MM.1S (cell line): ENCODE data around the gene ARF1.

Experiments used
- EZH2 ChIP-seq: fragments of 300-600 bp; sonication (generic); optimal IDR thresholded peaks from 2 replicates; pipeline ENCODE3; 2017; ENCODE audit warnings: low read depth, mild to moderate bottlenecking, antibody characterized with exemption, low read length, mixed read lengths
- TF ChIP-seq, protein P1 (sequence below): fragments of 300-600 bp; sonication (generic); IDR thresholded peaks from 2 replicates; pipeline ENCODE4 v1.5.1; 2016; ENCODE audit warnings: antibody characterized with exemption, low read length, mixed read lengths

DNA sequence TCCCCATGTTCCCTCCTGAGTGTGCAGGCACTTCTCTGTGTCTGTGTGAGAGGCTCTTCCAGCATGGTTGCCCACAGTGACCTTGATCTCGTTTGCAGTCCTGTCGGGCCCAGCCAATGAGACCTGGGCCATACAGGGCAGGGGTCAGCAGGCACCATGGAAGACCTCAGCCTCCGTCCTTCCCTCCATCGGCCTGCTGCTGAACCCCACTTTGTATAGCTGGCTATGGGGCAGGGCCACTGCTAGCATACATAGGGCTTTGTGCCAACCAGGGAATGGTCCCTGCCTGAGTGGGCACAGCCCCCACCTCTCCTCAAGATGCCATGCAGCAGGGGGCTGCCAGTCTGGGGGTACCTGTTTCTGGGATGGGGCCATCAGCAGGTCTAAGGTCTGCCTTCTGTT, 16.8 kb downstream of the ARF1 start:
- TF ChIP-seq, protein P1, sequence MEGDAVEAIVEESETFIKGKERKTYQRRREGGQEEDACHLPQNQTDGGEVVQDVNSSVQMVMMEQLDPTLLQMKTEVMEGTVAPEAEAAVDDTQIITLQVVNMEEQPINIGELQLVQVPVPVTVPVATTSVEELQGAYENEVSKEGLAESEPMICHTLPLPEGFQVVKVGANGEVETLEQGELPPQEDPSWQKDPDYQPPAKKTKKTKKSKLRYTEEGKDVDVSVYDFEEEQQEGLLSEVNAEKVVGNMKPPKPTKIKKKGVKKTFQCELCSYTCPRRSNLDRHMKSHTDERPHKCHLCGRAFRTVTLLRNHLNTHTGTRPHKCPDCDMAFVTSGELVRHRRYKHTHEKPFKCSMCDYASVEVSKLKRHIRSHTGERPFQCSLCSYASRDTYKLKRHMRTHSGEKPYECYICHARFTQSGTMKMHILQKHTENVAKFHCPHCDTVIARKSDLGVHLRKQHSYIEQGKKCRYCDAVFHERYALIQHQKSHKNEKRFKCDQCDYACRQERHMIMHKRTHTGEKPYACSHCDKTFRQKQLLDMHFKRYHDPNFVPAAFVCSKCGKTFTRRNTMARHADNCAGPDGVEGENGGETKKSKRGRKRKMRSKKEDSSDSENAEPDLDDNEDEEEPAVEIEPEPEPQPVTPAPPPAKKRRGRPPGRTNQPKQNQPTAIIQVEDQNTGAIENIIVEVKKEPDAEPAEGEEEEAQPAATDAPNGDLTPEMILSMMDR, result no peak
- TF ChIP-seq EZH2, result no peak
